ENCODE data around the gene KRTAP22-1. TPM values are rescaled to one million over a fixed set of nuclear protein-coding genes. Genes with fewer than 3 reads are reported as not detected.

KRTAP22-1 gene
- polyA plus RNA-seq, 3 donors = not detected

GRCh38 chr21:30612132-30612531, 11.2 kb downstream of the KRTAP22-1 start:
- H3K27ac Mint-ChIP-seq = no peak overlapping the region
- Histone ChIP-seq H2AFZ (ENCODE audit: insufficient read depth, low read depth, low read length, poor library complexity, severe bottlenecking) (no peak overlapping the region), H3K9me3 (replicated peaks in 1 of 2; ENCODE audit: control insufficient read depth in 1 of 2, insufficient read depth in 1 of 2, low read length in 2 of 2) (peaks cover 10 to 21% of the 10 kb centered on the region in 2 donors), H3K4me1 (ENCODE audit: control insufficient read depth in 1 of 2, insufficient read depth in 2 of 2, low read length in 2 of 2) (no peaks in the 10 kb centered on the region), H3K79me2 (ENCODE audit: insufficient read depth, low read length) (no peaks in the 10 kb centered on the region), H3K36me3 (replicated peaks in 1 of 2; ENCODE audit: control insufficient read depth in 1 of 2, insufficient read depth in 2 of 2, low read length in 2 of 2) (no peaks in the 10 kb centered on the region), H3K4me3 (replicated peaks in 1 of 3; ENCODE audit: low read depth in 2 of 3, low read length in 3 of 3) (no peak overlapping the region), H3K27me3 (ENCODE audit: control insufficient read depth in 2 of 2, insufficient read depth in 2 of 2, low read length in 2 of 2) (no peaks in the 10 kb centered on the region), H4K20me1 (ENCODE audit: insufficient read depth, low read length) (no peaks in the 10 kb centered on the region), H3K27ac (ENCODE audit: low read depth in 1 of 2, low read length in 2 of 2) (no peak overlapping the region), H3K4me2 (replicated peaks; ENCODE audit: extremely low read depth, low read length, poor library complexity, severe bottlenecking) (no peak overlapping the region), H3K9ac (ENCODE audit: insufficient read depth, low read length, poor library complexity, severe bottlenecking) (no peak overlapping the region)
- H3K9me3 Mint-ChIP-seq = peaks cover 2 to 18% (median 9%) of the 10 kb centered on the region in 7 donors
- TF ChIP-seq CTCF (IDR thresholded peaks at IDR 0.05) = no peak
- H3K36me3 Mint-ChIP-seq = no peaks in the 10 kb centered on the region
- no peaks in the 10 kb centered on the region for H3K4me1 Mint-ChIP-seq
- peaks cover 0 to 3% (median 0%) of the 10 kb centered on the region in 3 donors for H3K27me3 Mint-ChIP-seq (ENCODE audit: low read depth in 3 of 3)
- 100% methylated on average over 1 of the region's 2 CpGs for WGBS (ENCODE audit: insufficient coverage)
- intact Hi-C loops (cut with micrococcal nuclease) = no loop called here
- H3K4me3 Mint-ChIP-seq = no peak overlapping the region
- DNase-seq = no peak

DNA sequence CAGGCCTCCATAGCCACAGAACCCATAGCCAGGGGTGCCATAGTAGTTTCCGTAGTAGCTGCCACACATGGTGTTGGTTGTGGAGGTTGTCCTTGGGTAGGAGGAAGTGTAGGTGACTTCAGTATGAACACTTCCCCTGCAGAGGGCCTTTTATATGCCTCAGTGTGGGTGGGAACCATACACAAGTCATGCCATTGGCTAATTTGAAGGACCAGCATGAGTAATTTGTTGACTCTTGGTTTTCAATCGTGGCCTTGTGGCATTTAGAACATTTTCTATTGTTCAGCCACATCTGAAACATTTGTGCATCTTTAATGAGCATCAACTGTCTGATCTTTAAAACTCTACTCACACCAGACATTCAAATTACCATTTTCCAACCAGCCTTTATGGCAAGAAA, 12.9 kb downstream of the KRTAP22-1 start, which contains the start of gene KRTAP6-1:
Gene KRTAP6-1, minus strand, starts transcription at position 95 of the 400 bp plus-strand sequence. Its CDS starts 26 bp downstream, at position 69.
- Histone ChIP-seq H3K4me2 (replicated peaks; ENCODE audit: extremely low read depth, low read length, poor library complexity, severe bottlenecking) (no peak within 1 kb of the TSS), H3K27me3 (ENCODE audit: control insufficient read depth in 2 of 2, insufficient read depth in 2 of 2, low read length in 2 of 2) (no peaks in the 10 kb centered on the region), H3K27ac (ENCODE audit: low read depth in 1 of 2, low read length in 2 of 2) (no peak within 1 kb of the TSS), H3K4me1 (ENCODE audit: control insufficient read depth in 1 of 2, insufficient read depth in 2 of 2, low read length in 2 of 2) (no peaks in the 10 kb centered on the region), H3K36me3 (replicated peaks in 1 of 2; ENCODE audit: control insufficient read depth in 1 of 2, insufficient read depth in 2 of 2, low read length in 2 of 2) (no peaks in the 10 kb centered on the region), H3K4me3 (replicated peaks in 1 of 3; ENCODE audit: low read depth in 2 of 3, low read length in 3 of 3) (no peak within 1 kb of the TSS), H3K79me2 (ENCODE audit: insufficient read depth, low read length) (no peaks in the 10 kb centered on the region), H3K9ac (ENCODE audit: insufficient read depth, low read length, poor library complexity, severe bottlenecking) (no peak within 1 kb of the TSS), H2AFZ (ENCODE audit: insufficient read depth, low read depth, low read length, poor library complexity, severe bottlenecking) (no peak within 1 kb of the TSS), H4K20me1 (ENCODE audit: insufficient read depth, low read length) (no peaks in the 10 kb centered on the region), H3K9me3 (replicated peaks in 1 of 2; ENCODE audit: control insufficient read depth in 1 of 2, insufficient read depth in 1 of 2, low read length in 2 of 2) (peaks cover 7 to 21% of the 10 kb centered on the region in 2 donors)
- peaks cover 0 to 3% (median 0%) of the 10 kb centered on the region in 3 donors for H3K27me3 Mint-ChIP-seq (ENCODE audit: low read depth in 3 of 3)
- WGBS (ENCODE audit: insufficient coverage) = 67% methylated on average over 1 of the region's 2 CpGs
- DNase-seq = no peak
- TF ChIP-seq CTCF (IDR thresholded peaks at IDR 0.05) = no peak
- H3K9me3 Mint-ChIP-seq = peaks cover 0 to 11% (median 7%) of the 10 kb centered on the region in 7 donors
- H3K4me3 Mint-ChIP-seq = no peak within 1 kb of the TSS
- no peak within 1 kb of the TSS for H3K27ac Mint-ChIP-seq
- no peaks in the 10 kb centered on the region for H3K4me1 Mint-ChIP-seq
- no peaks in the 10 kb centered on the region for H3K36me3 Mint-ChIP-seq
- intact Hi-C loops (cut with micrococcal nuclease) = no loop called here

Data from CD14-positive monocyte (primary cell).